Panc1 (cell line): ENCODE measurements around the gene TOLLIP.

Experiments
- CTCF ChIP-seq: fragments of 450-650 bp; IDR thresholded peaks from 2 replicates; pipeline ENCODE4 v1.5.1; 2017; ENCODE audit warnings: mild to moderate bottlenecking
- POLR2AphosphoS5 ChIP-seq: IDR thresholded peaks from 2 replicates; pipeline ENCODE4 v1.6.1; 2012; ENCODE audit warnings: mild to moderate bottlenecking, low read depth, low read length, moderate library complexity

DNA sequence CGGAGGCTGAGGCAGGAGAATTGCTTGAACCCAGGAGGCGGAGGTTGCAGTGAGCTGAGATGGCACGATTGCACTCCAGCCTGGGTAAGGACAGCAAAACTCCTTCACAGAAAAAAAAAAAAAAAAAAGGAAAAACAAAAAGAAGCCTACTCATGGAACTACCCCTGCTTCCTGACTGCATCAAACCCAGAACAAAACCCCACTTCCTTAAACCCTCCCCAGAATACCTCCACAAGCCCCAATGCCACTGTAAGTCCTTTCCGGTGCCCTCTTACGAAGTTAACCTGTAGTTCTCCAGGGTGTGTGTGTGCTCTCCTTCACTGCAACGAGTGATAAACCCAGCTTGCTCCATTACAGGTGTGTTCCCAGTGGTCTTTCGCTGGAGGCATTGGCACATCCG is 8.6 kb upstream of the TOLLIP start:
- TF ChIP-seq CTCF (no peak), POLR2AphosphoS5 (no peak)
